Articular chondrocyte of knee joint (primary cell): ENCODE results near the gene ARHGAP33. TPM values are rescaled to one million over a fixed set of nuclear protein-coding genes. Genes with fewer than 3 reads are reported as not detected.

ENCODE experiments used
- total RNA-seq: library from RNA; depleted of rRNA; stranded (reverse); fragments of >200 nt; gene quantifications from 2 replicates; pipeline ENCODE4 v1.2.3, GENCODE V29; 2012

ARHGAP33 gene, protein sequence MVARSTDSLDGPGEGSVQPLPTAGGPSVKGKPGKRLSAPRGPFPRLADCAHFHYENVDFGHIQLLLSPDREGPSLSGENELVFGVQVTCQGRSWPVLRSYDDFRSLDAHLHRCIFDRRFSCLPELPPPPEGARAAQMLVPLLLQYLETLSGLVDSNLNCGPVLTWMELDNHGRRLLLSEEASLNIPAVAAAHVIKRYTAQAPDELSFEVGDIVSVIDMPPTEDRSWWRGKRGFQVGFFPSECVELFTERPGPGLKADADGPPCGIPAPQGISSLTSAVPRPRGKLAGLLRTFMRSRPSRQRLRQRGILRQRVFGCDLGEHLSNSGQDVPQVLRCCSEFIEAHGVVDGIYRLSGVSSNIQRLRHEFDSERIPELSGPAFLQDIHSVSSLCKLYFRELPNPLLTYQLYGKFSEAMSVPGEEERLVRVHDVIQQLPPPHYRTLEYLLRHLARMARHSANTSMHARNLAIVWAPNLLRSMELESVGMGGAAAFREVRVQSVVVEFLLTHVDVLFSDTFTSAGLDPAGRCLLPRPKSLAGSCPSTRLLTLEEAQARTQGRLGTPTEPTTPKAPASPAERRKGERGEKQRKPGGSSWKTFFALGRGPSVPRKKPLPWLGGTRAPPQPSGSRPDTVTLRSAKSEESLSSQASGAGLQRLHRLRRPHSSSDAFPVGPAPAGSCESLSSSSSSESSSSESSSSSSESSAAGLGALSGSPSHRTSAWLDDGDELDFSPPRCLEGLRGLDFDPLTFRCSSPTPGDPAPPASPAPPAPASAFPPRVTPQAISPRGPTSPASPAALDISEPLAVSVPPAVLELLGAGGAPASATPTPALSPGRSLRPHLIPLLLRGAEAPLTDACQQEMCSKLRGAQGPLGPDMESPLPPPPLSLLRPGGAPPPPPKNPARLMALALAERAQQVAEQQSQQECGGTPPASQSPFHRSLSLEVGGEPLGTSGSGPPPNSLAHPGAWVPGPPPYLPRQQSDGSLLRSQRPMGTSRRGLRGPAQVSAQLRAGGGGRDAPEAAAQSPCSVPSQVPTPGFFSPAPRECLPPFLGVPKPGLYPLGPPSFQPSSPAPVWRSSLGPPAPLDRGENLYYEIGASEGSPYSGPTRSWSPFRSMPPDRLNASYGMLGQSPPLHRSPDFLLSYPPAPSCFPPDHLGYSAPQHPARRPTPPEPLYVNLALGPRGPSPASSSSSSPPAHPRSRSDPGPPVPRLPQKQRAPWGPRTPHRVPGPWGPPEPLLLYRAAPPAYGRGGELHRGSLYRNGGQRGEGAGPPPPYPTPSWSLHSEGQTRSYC
- 1.3 and 2.4 TPM in 2 replicates for total RNA-seq

DNA sequence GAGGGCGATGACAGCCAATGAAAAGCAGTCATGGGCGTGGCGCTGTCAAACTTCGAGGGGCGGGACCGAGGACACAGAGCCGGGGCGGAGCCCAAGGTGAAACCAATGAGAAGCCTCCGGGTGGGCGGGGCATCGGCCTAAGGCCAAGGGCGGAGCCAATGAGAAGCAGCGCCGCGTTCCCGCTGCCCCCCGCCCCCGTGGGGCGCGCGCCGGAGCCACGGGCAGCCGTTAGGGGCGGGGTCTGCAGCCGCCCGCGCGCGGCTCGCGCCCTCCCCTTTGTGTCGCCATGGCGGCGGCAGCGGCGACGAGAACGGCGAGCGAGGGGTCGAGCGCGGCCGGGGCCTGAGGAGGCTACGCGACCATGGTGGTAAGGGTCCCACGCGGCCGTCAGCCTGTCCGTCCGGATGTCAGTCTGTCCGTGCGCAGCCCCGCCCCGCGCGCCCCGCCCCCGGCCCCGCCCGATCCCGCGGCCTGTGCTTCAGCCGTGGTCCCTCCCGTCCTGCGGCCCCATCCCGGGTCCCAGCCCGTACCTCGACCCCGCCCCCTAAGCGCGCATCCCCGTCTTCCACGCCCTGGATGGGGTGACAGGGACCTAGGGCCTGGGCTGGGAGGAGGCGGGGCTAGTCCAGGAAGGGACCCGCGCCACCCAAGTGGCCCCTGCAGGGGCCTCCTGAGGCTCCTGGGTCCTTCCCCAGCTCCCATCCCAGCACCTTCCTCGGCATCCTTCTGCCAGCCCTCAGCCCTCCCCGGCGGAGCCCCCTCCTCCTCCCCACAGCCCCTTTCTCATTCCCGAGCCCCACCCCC is at the start of gene ARHGAP33:
TSS of gene ARHGAP33 (plus strand) at position 267 of the 804 bp plus-strand sequence. CDS start at position 362, 95 bp downstream.

DNA sequence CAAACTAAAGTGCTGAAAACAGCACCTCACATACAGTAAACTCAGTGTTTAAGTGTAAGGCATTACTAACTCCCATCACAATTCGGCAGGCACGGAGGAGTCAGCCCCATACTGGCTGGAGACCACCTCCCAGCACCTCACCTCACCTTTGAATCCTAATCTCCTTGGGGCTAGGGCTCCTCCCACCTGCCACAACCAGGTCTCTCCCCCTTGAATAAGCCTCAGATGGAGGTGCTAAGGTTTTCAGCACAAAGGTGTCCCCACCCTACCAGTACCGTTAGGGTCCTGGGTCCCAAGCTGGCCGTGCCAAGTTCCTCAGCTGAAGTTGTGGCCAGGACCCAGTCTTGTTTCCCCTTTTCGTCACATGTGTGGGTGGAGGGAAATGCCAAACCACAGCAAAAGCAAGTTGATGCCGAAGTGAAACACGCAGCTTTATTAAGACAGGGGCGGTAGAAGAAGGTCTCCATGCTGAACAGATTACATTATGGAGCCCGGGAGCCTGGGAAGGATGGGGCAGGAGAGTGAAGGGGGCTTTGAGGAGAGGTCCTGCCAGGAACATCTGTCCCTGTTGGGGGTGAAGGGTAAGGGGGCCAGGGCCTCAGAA is 33.1 kb upstream of the ARHGAP33 start, which contains the start of gene IGFLR1:
TSS of gene IGFLR1 (minus strand) at position 332 of the 604 bp plus-strand sequence. CDS start 1,272 bp downstream, outside the sequence.

DNA sequence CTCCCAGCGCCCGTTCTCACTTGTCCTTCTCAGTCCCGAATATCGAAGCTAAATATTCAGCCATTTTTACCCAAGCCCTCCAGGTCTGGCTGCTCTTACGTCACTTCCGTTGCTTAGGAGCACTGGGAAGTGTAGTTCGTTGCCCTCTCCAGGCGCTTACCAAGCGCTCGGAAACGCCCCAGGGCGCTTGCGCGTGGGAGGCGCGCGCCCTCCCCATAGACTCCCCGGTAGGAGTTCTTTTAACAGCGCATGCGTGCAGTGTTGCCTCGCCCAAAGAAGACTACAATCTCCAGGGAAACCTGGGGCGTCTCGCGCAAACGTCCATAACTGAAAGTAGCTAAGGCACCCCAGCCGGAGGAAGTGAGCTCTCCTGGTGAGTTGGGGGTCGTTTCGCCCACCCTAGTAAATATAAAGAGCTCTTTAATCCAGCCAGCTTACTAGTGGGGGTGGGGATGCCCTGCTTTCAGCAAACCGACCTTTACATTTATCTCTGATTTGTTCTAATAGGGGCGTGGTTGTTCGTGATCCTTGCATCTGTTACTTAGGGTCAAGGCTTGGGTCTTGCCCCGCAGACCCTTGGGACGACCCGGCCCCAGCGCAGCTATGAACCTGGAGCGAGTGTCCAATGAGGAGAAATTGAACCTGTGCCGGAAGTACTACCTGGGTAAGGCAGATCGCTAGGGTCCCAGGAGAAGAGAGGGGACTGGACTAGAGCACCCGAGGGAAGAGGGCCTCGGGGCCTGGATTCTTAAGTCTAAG is 29.9 kb upstream of the ARHGAP33 start, which contains the start of the genes PSENEN and U2AF1L4:
TSS of gene PSENEN (plus strand) at position 324 of the 759 bp plus-strand sequence. CDS start at position 604, 280 bp downstream.
TSS of gene U2AF1L4 (minus strand) at position 91 of the 759 bp plus-strand sequence. CDS start at position 64, 27 bp downstream.

DNA sequence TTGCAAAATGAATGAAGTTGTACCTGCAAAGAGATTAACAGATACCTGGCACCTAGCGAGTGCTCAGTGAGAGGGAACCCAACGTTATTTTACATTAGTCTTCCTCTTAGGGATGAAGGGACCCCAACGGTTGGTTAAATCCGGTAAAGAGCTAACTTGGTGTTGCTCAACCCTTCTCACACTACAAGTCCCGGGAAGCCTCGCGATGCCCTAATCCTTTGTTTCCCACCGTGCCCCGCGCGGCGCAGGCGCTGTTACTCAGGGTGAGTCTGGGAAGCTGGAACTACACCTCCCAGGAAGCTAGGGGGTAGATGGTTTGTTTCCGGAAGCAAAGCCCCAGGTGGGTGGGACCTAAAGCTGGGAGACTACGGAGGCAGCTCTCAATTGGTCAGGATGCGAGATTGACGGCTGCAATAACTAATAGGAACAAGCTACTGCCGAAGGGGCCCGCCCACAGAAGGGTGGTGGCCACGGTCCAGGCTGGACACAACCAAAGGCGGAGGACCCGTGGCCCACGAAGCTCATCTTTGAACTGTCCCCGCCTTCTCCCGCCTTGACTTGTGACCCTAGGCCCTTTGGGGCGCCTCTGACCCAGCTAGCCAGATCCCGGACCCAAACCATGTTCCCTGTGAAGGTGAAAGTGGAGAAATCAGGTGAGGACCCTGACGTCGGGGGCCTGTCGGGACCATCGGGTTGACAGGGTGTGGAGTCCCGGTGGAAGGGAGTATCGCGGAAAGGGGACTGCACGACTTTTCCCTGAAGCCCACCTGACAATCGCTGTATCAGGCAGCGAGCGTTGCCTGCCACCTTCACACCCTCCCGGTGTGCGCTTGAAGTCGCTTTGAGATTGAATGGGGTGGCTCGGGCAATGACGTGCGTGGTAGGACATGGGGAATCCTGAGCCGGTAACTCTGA is 27.0 kb upstream of the ARHGAP33 start, which contains the start of gene LIN37:
TSS of gene LIN37 (plus strand) at position 471 of the 915 bp plus-strand sequence. CDS start at position 620, 149 bp downstream.

DNA sequence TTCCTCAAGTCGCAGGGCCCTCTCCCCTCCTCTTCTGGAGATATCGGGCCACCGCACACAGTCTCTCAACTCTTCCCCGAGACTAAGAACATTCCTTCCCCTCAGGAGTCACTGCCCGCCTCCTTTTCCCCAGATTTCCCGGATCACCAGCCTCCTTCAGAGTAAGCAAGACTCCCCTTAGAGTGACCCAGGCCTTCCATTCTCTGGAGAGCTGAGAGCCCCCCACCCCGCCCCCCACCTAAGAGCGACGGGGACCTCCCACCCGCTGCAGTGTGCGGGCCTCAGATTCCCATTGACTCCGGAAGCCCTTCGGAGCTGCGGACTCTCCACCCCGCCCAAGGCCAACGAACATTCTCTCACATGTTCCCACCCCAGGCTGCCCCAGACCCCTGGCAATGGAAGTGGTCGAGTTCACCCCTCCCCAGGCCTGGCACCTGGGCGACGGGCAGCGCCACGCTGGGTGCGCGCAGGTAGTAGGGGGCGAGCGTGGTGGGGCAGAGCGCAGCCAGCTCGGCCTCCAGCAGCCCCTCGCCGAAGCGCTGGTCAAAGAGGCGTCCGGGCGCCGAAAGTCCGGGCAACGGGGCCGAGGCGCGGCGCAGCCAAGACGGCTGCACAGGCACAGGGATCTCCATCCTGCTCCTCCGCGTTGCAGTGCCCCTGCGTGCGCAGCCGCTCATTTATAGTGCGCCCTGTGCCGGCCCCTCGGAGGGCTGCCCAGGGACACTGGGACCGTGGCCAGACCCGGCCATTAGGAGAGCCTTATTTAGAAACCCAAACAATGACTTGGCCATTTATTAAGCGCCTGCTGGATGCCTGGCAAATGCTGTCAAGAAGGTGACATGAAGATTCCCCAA is 18.8 kb upstream of the ARHGAP33 start, which contains the start of gene HSPB6:
TSS of gene HSPB6 (minus strand) at position 653 of the 854 bp plus-strand sequence. CDS start at position 632, 21 bp downstream.

DNA sequence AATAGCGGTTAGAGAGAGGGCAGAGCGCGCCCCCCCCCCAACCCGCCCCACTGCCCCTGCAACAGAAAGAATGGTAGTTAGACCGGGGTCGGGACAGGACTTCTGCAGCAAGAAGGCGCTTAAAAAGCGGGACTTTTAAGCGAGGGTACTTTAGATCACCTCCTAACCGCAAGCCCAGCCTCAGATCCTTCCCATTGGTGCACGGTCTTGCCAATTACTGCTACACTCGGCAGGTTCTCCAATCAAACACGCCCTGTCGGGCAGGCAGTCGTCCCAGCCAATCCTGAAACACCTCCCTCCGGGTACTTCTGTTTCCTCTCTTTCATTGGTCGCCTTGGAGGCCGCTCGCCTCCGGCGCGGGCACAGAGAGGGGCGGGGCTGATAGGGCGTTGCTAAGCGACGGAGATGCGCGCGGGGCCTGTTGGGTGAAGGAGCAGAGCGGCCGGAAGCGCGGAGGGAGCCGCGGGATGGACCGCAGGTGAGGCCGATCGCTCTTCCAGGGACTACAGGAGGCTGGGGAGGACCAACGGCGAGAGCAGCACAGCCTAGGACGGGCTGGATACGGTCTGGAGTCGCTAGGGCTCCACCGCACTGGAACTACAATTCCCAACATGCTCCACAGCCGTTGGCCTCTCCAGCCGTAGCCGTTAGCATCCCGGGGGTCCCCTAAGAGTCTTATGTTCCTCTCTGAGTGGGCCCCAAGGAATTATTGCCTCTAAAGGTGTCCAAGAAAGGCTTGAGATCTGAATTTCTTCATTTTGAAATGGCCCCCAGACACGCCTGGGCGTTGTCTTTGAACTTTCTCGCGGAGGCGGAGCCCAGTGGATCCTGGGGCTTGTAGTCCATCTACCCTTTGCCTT is 17.4 kb upstream of the ARHGAP33 start, which contains the start of gene PROSER3:
TSS of gene PROSER3 (plus strand) at position 428 of the 860 bp plus-strand sequence. CDS start at position 468, 40 bp downstream.

DNA sequence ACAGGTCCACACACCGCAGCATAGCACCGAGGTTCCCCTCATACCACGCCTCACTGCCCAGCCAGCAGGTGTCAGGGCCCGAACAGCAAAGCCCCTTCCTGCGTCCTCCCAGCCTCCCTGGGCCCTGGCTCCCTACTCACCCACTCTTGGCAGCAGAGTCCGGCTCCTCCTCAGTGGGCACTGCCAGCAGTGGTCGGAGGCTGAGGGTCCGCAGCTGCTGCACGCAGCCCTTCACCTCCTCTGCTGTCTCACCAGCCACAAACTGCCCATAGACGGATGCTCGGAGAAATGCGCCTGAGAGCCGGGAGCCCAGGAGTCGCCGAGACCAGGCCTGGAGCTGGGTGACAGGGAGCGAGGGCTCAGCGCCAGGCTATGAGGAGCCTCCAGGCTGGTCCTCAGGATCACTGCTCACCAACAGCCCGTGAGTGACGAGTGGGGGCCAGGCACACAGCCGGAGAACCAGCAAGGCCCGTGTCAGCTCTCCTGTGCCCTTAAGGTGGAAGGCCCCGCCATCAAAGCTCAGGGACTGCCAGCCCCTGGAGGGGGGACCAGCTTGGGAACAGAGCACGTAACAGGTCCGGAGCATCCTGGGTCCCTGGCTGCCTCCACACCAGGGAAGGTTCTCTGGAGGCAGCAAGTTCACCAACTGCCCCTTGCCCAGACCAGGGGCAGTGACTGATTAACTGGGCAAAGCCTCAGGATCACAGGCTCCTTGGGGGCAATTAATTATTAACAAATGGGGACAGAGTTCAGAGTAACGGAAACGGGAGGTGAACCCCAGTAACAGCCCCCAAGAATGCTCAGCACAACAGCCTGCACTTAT is 37.1 kb downstream of the ARHGAP33 start, which contains the start of gene PRODH2:
TSS of gene PRODH2 (minus strand) at position 626 of the 823 bp plus-strand sequence. CDS start at position 586, 40 bp downstream.

Other genes with a start within 250 kb of the ARHGAP33 start
- gene SBSN, start 247.3 kb upstream of the ARHGAP33 start, total RNA-seq: 1.9 and 2.5 TPM in 2 replicates
- not detected in 2 replicates for gene GAPDHS, start 242.1 kb upstream of the ARHGAP33 start, total RNA-seq
- gene TMEM147, start 229.9 kb upstream of the ARHGAP33 start, total RNA-seq: 46.9 and 60.5 TPM in 2 replicates
- gene ATP4A, start 211.9 kb upstream of the ARHGAP33 start, total RNA-seq: not detected in 2 replicates
- gene PMIS2, start 189.4 kb upstream of the ARHGAP33 start, total RNA-seq: not detected in 2 replicates
- gene HAUS5, start 162.8 kb upstream of the ARHGAP33 start, total RNA-seq: 4.3 and 4.6 TPM in 2 replicates
- 38.3 and 41.6 TPM in 2 replicates for gene RBM42, start 146.5 kb upstream of the ARHGAP33 start, total RNA-seq
- gene ETV2, start 133.8 kb upstream of the ARHGAP33 start, total RNA-seq: 0.13 and 0.32 TPM in 2 replicates
- 183 and 279 TPM in 2 replicates for gene COX6B1, start 127.2 kb upstream of the ARHGAP33 start, total RNA-seq
- not detected in 2 replicates for gene UPK1A, start 109.0 kb upstream of the ARHGAP33 start, total RNA-seq
- gene ZBTB32, start 71.0 kb upstream of the ARHGAP33 start, total RNA-seq: not detected in 2 replicates
- 5.7 and 6.0 TPM in 2 replicates for gene KMT2B, start 57.6 kb upstream of the ARHGAP33 start, total RNA-seq
- 1.2 TPM in 2 replicates for gene IGFLR1, start 33.1 kb upstream of the ARHGAP33 start, total RNA-seq
- gene U2AF1L4, start 30.1 kb upstream of the ARHGAP33 start, total RNA-seq: 4.8 and 9.5 TPM in 2 replicates
- 12.5 and 13.3 TPM in 2 replicates for gene PSENEN, start 29.9 kb upstream of the ARHGAP33 start, total RNA-seq
- gene LIN37, start 27.0 kb upstream of the ARHGAP33 start, total RNA-seq: 10.1 and 12.2 TPM in 2 replicates
- 34.6 and 52.4 TPM in 2 replicates for gene HSPB6, start 18.5 kb upstream of the ARHGAP33 start, total RNA-seq
- 7.6 and 9.3 TPM in 2 replicates for gene PROSER3, start 17.4 kb upstream of the ARHGAP33 start, total RNA-seq
- not detected in 2 replicates for gene PRODH2, start 37.3 kb downstream of the ARHGAP33 start, total RNA-seq
- not detected in 2 replicates for gene NPHS1, start 76.9 kb downstream of the ARHGAP33 start, total RNA-seq
- gene KIRREL2, start 81.3 kb downstream of the ARHGAP33 start, total RNA-seq: under 0.01 TPM in 2 replicates
- gene APLP1, start 93.0 kb downstream of the ARHGAP33 start, total RNA-seq: 4.1 and 6.5 TPM in 2 replicates
- gene NFKBID, start 125.0 kb downstream of the ARHGAP33 start, total RNA-seq: 6.3 TPM in 2 replicates
- gene HCST, start 127.0 kb downstream of the ARHGAP33 start, total RNA-seq: 0.91 and 1.4 TPM in 2 replicates
- not detected in 2 replicates for gene TYROBP, start 132.7 kb downstream of the ARHGAP33 start, total RNA-seq
- gene LRFN3, start 160.8 kb downstream of the ARHGAP33 start, total RNA-seq: 3.2 and 5.9 TPM in 2 replicates
- 16.9 and 17.0 TPM in 2 replicates for gene SDHAF1, start 219.6 kb downstream of the ARHGAP33 start, total RNA-seq
- gene SYNE4, start 233.2 kb downstream of the ARHGAP33 start, total RNA-seq: 0.13 TPM in 1 of 2 replicates, not detected in the other
- 10.8 and 11.4 TPM in 2 replicates for gene ALKBH6, start 238.6 kb downstream of the ARHGAP33 start, total RNA-seq